Astrocyte of the cerebellum (primary cell): ENCODE data around the gene TTC38.

Experiments
- DNase-seq: peaks from one replicate; pipeline ENCODE4 v3.0.0-alpha.2; 2011; ENCODE audit warnings: low read depth
- H3K4me3 ChIP-seq: 2 replicates; pipeline ENCODE4 v1.5.1; 2011; ENCODE audit warnings: mild to moderate bottlenecking, low read depth, low read length, moderate library complexity
- CTCF ChIP-seq: IDR thresholded peaks from 2 replicates; pipeline ENCODE4 v1.5.1; 2012; ENCODE audit warnings: low read length, low read depth, moderate library complexity, mild to moderate bottlenecking; ENCODE audit errors: missing control alignments
- in situ Hi-C: cut with HindIII; loops from 2 replicates; pipeline ENCODE4 v1.10.0; 2017; ENCODE audit warnings: low sequenced_read_pairs

The TTC38 gene

GRCh38 chr22:46273432-46274148 lies 5.8 kb downstream of the TTC38 start:
- in situ Hi-C loops, result no loop called here
- H3K4me3 ChIP-seq, result no peak overlapping the region
- DNase-seq, result no peak
- no peak for TF ChIP-seq CTCF

GRCh38 chr22:46274381-46274780 lies 6.6 kb downstream of the TTC38 start:
- no peak for TF ChIP-seq CTCF
- no peak for DNase-seq
- no peak overlapping the region for H3K4me3 ChIP-seq
- in situ Hi-C loops, result no loop called here

GRCh38 chr22:46275455-46276122 lies 7.8 kb downstream of the TTC38 start:
- no peak for DNase-seq
- TF ChIP-seq CTCF, result no peak
- no peak overlapping the region for H3K4me3 ChIP-seq
- in situ Hi-C loops, result no loop called here

GRCh38 chr22:46276563-46276962 lies 8.8 kb downstream of the TTC38 start:
- no peak overlapping the region for H3K4me3 ChIP-seq
- TF ChIP-seq CTCF, result no peak
- DNase-seq, result no peak
- in situ Hi-C loops, result no loop called here

- in situ Hi-C loops, result no loop called here
These were observed 11.1 kb downstream of the TTC38 start for GRCh38 chr22:46278656-46279645.

More at GRCh38 chr22:46278656-46279645, 11.1 kb downstream of the TTC38 start:
- no peak for TF ChIP-seq CTCF
- H3K4me3 ChIP-seq, result no peak overlapping the region
- no peak for DNase-seq
